Natural killer cell (primary cell): ENCODE results near the gene MINDY2. TPM values are rescaled to one million over a fixed set of nuclear protein-coding genes. Genes with fewer than 3 reads are reported as not detected.

Experiments
- ATAC-seq, 3 donors: fragments of 150-1000 bp in 2 of 3; fragments of 200-7000 bp in 1 of 3; cut with Tn5 transposase; 1 replicate in 1 of 3; 2 replicates in 2 of 3; pipeline ENCODE4 v1.10.0; 2021; ENCODE audit warnings: mild to moderate bottlenecking in 2 of 3, moderate library complexity in 2 of 3
- DNase-seq, 2 donors: peaks; one replicate each; pipeline versions ENCODE4 v3.0.0 to v3.0.0-alpha.2; 2013 to 2021; ENCODE audit warnings: mixed read lengths in 1 of 2
- H3K27ac ChIP-seq: one replicate; pipeline ENCODE4 v1.5.1; 2013; ENCODE audit warnings: mild to moderate bottlenecking, low read length
- H3K27me3 ChIP-seq: one replicate; pipeline ENCODE4 v1.6.1; 2013; ENCODE audit warnings: low read length; ENCODE audit not compliant: control insufficient read depth, insufficient read depth
- H3K36me3 ChIP-seq: one replicate; pipeline ENCODE4 v1.6.1; 2013; ENCODE audit warnings: low read length; ENCODE audit not compliant: control insufficient read depth, insufficient read depth
- H3K4me1 ChIP-seq: one replicate; pipeline ENCODE4 v1.6.1; 2013; ENCODE audit warnings: low read length; ENCODE audit not compliant: control insufficient read depth, insufficient read depth
- H3K4me3 ChIP-seq: one replicate; pipeline ENCODE4 v1.5.1; 2013; ENCODE audit warnings: low read length
- H3K9me3 ChIP-seq: one replicate; pipeline ENCODE4 v1.6.1; 2013; ENCODE audit warnings: low read length; ENCODE audit not compliant: control insufficient read depth, insufficient read depth
- H3K27ac Mint-ChIP-seq, 2 donors: one replicate each; pipeline ENCODE4 v1.8.0; 2022; ENCODE audit warnings: mild to moderate bottlenecking in 2 of 2, mixed read lengths in 2 of 2, moderate library complexity in 1 of 2
- H3K27me3 Mint-ChIP-seq, 2 donors: one replicate each; pipeline ENCODE4 v1.8.0; 2022; ENCODE audit warnings: low read depth in 2 of 2, mixed read lengths in 2 of 2
- H3K36me3 Mint-ChIP-seq: one replicate; pipeline ENCODE4 v1.8.0; 2022; ENCODE audit warnings: mixed read lengths
- H3K4me1 Mint-ChIP-seq, 2 donors: one replicate each; pipeline ENCODE4 v1.8.0; 2022; ENCODE audit warnings: mixed read lengths in 2 of 2
- H3K4me3 Mint-ChIP-seq: one replicate; pipeline ENCODE4 v1.8.0; 2022; ENCODE audit warnings: mild to moderate bottlenecking, moderate library complexity, mixed read lengths
- H3K9me3 Mint-ChIP-seq, 2 donors: one replicate each; pipeline ENCODE4 v1.8.0; 2022; ENCODE audit warnings: mixed read lengths in 2 of 2
- WGBS: methylation state at CpG from one replicate; pipeline ENCODE4 v1.1.7; 2013; ENCODE audit warnings: missing lambda C conversion rate; ENCODE audit not compliant: insufficient coverage; 5-methylcytosine and 5-hydroxymethylcytosine counted together
- intact Hi-C: fragments of 100-400 bp; cut with micrococcal nuclease; formaldehyde crosslinking; loops from one replicate; pipeline ENCODE4 v1.14.2; 2022
- total RNA-seq, 4 donors: library from RNA; stranded (reverse); fragments of 120-200 nt in 1 of 4; gene quantifications; one replicate each; pipeline versions ENCODE4 v1.2.3 to v1.2.4, GENCODE V29; 2013 to 2022
- TF ChIP-seq, protein P1 (sequence below): fragments of 200-600 bp; IDR thresholded peaks from one replicate; pipeline ENCODE4 v1.8.0; 2022; ENCODE audit warnings: antibody characterized with exemption

MINDY2 gene
- total RNA-seq, 3 donors from 2014 or later (not counting 1 experiment from before 2014, with no cell fraction given) = 16.3 to 18.7 (median 18.3) TPM

GRCh38 chr15:58889363-58889762 lies 118.3 kb downstream of the MINDY2 start:
- ATAC-seq (no peak), DNase-seq (no peak)
- no peaks in the 10 kb centered on the region for H3K9me3 Mint-ChIP-seq
- H3K27ac Mint-ChIP-seq = peak overlapping the region; percentile 32 to 56
- Histone ChIP-seq H3K9me3 (no peaks in the 10 kb centered on the region), H3K36me3 (peaks cover 95% of the 10 kb centered on the region), H3K27ac (no peak overlapping the region), H3K4me3 (no peak overlapping the region), H3K27me3 (no peaks in the 10 kb centered on the region), H3K4me1 (no peaks in the 10 kb centered on the region)
- peaks cover 0 to 5% of the 10 kb centered on the region in 2 donors for H3K4me1 Mint-ChIP-seq
- peaks cover 78% of the 10 kb centered on the region for H3K36me3 Mint-ChIP-seq
- 96% methylated on average over 7 of the region's 7 CpGs for WGBS
- H3K4me3 Mint-ChIP-seq = no peak overlapping the region
- TF ChIP-seq, protein P1, sequence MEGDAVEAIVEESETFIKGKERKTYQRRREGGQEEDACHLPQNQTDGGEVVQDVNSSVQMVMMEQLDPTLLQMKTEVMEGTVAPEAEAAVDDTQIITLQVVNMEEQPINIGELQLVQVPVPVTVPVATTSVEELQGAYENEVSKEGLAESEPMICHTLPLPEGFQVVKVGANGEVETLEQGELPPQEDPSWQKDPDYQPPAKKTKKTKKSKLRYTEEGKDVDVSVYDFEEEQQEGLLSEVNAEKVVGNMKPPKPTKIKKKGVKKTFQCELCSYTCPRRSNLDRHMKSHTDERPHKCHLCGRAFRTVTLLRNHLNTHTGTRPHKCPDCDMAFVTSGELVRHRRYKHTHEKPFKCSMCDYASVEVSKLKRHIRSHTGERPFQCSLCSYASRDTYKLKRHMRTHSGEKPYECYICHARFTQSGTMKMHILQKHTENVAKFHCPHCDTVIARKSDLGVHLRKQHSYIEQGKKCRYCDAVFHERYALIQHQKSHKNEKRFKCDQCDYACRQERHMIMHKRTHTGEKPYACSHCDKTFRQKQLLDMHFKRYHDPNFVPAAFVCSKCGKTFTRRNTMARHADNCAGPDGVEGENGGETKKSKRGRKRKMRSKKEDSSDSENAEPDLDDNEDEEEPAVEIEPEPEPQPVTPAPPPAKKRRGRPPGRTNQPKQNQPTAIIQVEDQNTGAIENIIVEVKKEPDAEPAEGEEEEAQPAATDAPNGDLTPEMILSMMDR = no peak
- intact Hi-C loops = no loop called here
- H3K27me3 Mint-ChIP-seq = no peaks in the 10 kb centered on the region

GRCh38 chr15:58898150-58898680 lies 127.1 kb downstream of the MINDY2 start:
- Mint-ChIP-seq H3K27me3 (no peaks in the 10 kb centered on the region), H3K4me1 (peaks cover 12 to 15% of the 10 kb centered on the region in 2 donors), H3K27ac (no peak overlapping the region), H3K9me3 (no peaks in the 10 kb centered on the region), H3K36me3 (peaks cover 28% of the 10 kb centered on the region), H3K4me3 (no peak overlapping the region)
- Histone ChIP-seq H3K36me3 (peaks cover 74% of the 10 kb centered on the region), H3K4me3 (no peak overlapping the region), H3K4me1 (no peaks in the 10 kb centered on the region), H3K27ac (no peak overlapping the region), H3K9me3 (no peaks in the 10 kb centered on the region), H3K27me3 (no peaks in the 10 kb centered on the region)
- no CpG with 5 or more reads among the region's 1 CpG for WGBS
- ATAC-seq = no peak
- TF ChIP-seq, protein P1 = no peak
- intact Hi-C loops = no loop called here
- no peak for DNase-seq

DNA sequence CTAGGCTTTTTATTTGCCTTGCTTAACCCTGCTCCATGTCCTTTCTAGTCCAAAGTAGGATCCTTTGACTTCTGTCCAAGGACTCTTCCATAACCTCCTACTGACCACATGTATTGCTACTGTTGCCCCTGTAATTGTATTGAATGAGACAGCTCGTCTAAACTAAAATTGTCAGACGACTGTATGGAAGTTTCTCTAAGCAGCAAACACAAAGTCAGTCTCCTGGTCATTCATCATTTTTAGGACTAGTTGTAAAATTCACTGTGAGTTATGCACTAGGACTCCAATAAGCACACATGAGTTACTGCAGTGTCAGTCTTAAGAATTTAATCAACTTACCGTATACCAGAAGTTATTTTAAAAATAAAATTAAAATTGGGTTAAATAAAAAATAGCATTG lies 129.5 kb downstream of the MINDY2 start:
- peaks cover 12 to 15% of the 10 kb centered on the region in 2 donors for H3K4me1 Mint-ChIP-seq
- intact Hi-C loops = no loop called here
- no peaks in the 10 kb centered on the region for H3K4me1 ChIP-seq
- H3K36me3 ChIP-seq = peaks cover 58% of the 10 kb centered on the region
- no peak overlapping the region for H3K27ac Mint-ChIP-seq
- TF ChIP-seq, protein P1 = no peak
- DNase-seq (no peak), ATAC-seq (no peak)
- peaks cover 16% of the 10 kb centered on the region for H3K36me3 Mint-ChIP-seq
- no peaks in the 10 kb centered on the region for H3K9me3 ChIP-seq
- no peak overlapping the region for H3K27ac ChIP-seq
- 97% methylated on average over 2 of the region's 3 CpGs for WGBS
- H3K27me3 ChIP-seq = no peaks in the 10 kb centered on the region
- H3K4me3 ChIP-seq = no peak overlapping the region
- H3K9me3 Mint-ChIP-seq = no peaks in the 10 kb centered on the region
- H3K27me3 Mint-ChIP-seq = no peaks in the 10 kb centered on the region
- H3K4me3 Mint-ChIP-seq = no peak overlapping the region
